Fibroblast of skin of abdomen (primary cell): ENCODE results near the gene SASH1. TPM values are rescaled to one million over a fixed set of nuclear protein-coding genes. Genes with fewer than 3 reads are reported as not detected.

Experiments used
- DNase-seq: peaks from one replicate; pipeline ENCODE4 v3.0.0-alpha.2; 2013
- polyA plus RNA-seq, 2 experiments: library from polyadenylated mRNA; unstranded; fragments of 120-200 nt; gene quantifications; one replicate each; pipeline ENCODE4 v1.2.1, GENCODE V29; 2013; ENCODE audit not compliant: insufficient read length in 2 of 2

Gene SASH1
- polyA plus RNA-seq (2013, experiment 1 of 2; ENCODE audit: insufficient read length) = 30.0 TPM
- 28.4 TPM for polyA plus RNA-seq (2013, experiment 2 of 2; ENCODE audit: insufficient read length)

DNA sequence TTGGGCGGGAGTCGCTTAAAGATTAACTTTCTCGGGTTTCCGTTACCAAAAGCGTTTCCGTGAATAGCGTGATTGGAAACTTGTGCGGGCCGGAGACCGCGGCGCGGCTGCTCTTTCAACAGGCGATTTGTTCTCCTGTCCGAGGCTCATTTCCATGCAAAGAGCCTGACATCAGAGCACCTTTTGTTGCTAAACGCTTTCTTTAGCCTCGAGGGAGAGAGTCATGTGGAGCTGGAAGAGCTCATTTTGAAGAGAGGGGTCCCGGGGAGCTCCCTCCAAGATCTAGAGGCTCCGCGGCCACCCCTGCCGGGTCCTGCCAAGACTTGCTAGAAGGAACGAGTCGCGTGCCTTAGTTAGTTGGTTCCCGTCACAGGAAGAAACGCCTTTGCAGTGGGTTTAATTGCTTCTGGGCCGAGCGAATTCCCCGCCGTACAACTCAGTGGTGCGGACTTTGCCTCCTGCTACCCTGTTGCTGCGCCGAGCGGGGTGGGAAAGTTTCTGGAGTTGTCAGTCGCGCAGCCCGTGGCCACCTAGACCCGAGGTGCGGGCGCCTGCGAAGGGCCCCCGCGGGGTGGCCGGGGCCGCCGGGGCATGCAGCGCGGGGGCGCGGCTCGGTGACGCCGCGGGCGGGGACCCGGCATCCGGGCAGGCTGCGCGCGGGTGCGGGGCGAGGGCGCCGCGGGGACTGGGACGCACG lies at the start of gene SASH1:
Gene SASH1 (plus strand): TSS at position 489 of the 697 bp plus-strand sequence. CDS start 230 bp downstream, outside the sequence.
- peak; percentile 63 for DNase-seq

DNA sequence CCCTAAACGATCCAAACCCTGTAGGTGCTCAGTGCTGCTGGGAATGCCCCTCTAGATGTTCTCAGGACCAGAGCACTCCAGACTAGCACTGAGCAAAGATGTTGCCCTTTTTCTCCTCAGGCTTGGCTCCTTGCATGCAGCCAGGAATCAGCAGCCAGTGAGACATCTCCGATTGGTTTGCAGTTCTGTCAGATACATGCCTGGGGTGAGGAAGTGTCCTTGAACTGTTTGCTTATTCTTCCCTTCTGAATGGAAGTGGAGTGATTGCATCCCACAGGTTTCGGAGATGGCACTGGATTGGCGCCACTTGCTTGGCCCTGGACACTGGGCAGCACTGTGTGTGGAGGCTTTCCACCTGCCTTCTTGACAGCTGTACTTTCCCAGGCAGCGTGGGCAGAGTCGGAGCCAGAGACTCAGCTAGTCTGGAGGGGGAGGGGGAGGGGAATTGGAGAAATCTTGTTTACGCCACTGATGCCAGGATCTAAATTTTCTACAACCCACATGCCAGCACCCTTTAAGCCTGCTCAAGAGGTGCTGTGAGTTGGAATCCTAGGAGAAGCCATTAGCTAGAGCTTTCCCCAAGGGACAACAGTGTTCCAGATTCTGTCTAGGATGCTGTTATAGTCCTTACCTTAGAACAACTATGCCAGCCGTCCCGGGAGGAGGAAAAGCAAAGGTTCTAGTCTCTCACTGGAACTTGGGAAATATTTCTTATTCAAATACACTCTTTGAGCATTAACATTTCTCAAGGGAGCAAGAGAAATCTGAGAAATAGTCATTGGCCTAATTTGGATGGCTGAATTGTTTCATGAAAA lies 49.2 kb upstream of the SASH1 start:
- DNase-seq = no peak

DNA sequence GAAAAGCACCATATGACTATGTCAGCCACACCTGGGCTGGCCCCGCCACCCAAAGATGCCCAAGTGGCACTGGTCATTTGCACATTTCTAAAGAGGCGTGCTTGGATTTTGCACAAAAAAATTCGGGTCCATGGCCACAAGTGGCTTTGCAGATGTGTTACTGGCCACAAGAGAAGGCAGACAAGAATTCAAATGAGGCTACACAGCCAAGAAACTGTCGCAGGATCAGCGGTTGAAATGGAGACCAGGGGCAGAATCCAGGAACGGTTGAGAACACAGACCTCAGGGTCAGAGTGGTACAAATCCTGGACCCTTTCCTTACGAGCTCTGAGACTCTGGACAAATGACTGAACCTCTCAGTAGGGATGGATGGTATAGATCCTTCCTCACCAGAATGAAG lies 48.6 kb upstream of the SASH1 start:
- DNase-seq = no peak

DNA sequence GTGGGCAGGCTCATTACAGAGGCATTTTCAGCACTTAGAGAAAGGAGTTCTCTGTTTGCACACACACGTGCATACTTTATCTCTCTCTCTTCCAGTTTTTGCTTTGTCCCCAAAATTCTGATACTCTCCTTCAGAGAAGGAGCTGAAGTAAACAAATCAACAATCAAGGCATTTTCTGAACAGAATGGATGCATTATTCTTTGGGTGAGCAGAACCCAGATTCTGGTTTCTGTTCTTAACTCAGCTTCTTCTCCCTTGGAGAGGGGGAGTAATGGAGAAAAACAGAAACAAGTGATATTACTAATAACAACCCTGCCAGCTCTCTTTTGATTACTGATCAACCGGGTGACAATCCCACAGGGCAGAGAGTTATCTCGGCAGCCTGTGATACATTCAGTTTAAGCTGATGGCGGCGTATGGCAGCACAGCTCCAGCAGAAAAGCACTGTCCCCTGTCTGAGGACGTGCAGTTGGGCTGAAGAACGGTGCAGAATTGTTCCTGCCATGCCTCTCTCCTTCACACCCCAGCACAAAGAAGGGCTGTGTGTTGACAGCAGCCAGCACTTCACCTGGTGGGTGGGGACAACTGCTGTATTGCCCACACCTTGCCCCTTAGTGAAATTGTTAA lies 47.3 kb upstream of the SASH1 start:
- no peak for DNase-seq

- DNase-seq = no peak
Observed at GRCh38 chr6:148296771-148297170, 45.9 kb upstream of the SASH1 start.

DNA sequence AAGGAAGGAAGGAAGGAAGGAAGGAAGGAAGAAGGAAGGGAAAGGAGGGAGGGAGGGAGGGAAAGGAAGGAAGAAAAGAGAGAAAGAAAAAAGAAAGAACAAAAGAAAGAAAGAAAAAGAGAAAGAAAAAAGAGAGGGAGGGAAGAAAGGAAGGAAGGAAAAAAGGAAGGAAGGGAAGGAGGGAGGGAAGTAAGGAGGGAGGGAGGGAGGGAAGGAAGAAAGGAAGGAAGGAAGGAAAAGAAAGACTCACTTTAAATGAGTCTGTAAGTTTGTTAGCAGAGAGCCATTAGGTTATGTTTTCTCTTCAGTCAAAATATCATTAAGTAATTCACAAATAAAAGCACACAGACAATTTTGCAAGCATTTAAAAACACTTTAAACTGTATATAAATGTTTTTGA lies 44.0 kb upstream of the SASH1 start:
- DNase-seq = no peak

- no peak for DNase-seq
Observed at GRCh38 chr6:148303616-148304015, 39.0 kb upstream of the SASH1 start.

DNA sequence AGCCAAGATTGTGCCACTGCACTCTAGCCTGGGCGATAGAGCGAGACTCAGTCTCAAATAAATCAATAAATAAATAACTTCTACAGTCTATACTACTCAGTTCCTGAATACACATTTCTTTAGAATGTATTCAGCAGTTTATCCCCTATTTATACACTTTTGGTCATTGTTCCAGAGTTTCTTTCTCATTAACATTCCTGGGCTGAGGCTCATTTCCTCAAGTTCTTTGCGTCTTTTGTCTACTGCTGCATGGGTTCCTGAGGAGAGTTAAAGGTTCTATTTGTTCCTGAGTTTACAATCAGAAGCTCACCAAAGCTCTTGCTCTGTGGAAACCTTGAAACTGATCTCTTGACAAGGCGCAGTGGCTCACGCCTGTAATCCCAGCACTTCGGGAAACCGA lies 37.7 kb upstream of the SASH1 start:
- peak; percentile 85 for DNase-seq

- DNase-seq = no peak
Observed at GRCh38 chr6:148306286-148306685, 36.4 kb upstream of the SASH1 start.

GRCh38 chr6:148307405-148307804 lies 35.2 kb upstream of the SASH1 start:
- DNase-seq = no peak

DNA sequence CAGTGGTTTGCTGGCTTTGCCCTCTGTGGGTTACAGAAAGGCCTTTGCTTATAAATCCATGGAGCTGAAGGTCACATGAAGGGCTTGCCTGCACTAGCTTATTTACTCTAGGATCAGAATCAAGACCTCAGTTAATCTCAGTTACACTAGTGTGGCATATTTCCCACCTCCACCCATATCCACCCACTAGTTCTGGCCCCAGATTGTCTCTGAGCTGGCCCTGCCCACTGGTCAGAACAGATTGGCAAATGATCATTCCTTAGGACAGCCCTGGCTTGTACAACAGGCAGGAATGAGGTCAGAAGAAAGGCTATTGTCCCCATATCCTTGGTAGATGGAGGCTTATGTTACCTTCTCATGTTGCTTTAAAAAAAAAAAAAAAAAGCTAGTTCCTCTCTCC lies 33.3 kb upstream of the SASH1 start:
- no peak for DNase-seq

DNA sequence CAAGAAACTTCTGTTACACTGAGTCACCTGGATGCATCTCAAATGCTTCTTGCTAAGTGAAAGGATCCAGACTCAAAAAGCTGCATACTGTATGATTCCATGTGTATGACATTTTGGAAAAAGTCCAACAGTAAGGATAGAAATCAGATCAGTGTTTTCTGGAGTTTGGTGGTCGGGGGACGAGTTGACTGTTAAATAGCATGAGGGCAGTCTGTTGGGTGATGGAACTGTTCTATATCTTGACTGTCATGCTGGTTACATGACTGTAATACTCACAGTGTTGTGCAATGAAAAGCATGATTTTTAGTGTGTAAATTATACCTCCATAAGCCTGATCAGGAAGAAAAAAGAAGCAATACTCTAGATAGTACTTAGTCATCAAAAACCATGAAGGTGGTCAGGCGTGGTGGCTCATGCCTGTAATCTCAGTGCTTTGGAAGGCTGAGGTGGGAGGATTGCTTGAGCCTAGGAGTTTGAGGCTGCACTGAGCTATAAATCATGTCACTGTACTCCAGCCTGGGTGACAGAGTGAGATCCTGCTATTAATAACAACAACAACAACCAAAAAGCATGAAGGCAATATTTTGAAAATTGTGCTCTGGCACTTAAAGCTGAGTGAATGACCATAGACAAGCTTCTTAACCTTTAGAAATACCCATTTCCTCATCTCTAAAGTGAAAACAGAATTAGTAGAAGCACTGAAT lies 30.5 kb upstream of the SASH1 start:
- DNase-seq = peak; percentile 59

- DNase-seq = no peak
Observed at GRCh38 chr6:148313488-148313887, 29.1 kb upstream of the SASH1 start.

- no peak for DNase-seq
Observed at GRCh38 chr6:148316308-148316707, 26.3 kb upstream of the SASH1 start.

DNA sequence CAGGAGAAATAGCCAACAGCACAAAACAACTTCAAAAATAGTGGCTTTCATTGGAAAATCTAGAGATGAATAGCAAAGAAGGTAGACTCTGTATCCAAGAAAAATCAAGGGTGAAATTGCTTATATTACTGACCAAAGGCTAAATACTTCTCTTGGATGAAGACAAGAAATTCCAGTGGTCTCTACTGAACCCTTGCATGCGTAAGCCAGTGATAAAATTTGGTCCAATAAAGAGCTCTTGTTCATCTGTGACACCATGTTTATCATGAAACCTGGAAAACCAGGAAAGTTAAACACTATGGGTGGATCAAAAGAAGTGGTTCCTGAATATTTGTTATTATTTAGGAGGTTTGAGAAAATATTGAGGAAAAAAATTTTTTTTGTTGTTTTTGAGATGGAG lies 25.6 kb upstream of the SASH1 start:
- no peak for DNase-seq

DNA sequence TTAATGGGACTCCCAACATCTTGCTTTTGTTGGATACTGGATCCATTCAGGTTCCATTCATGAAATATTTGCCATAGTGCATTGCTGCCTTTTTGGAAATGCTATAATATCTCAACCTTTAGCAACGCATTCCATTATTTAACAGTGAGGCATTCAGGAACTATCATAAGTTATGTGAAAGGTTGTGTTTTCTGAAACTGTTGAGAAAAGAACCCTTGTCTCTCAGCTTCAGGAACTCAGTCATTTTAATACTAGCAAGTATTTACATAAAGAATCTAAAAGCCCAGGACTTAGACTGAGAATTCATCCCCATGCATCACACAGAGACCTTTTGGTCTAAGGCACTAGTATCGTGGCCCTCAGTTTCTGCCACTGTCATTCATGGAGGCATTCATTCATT lies 24.9 kb upstream of the SASH1 start:
- DNase-seq = peak; percentile 69

GRCh38 chr6:148322704-148323103 lies 19.9 kb upstream of the SASH1 start:
- DNase-seq = no peak

DNA sequence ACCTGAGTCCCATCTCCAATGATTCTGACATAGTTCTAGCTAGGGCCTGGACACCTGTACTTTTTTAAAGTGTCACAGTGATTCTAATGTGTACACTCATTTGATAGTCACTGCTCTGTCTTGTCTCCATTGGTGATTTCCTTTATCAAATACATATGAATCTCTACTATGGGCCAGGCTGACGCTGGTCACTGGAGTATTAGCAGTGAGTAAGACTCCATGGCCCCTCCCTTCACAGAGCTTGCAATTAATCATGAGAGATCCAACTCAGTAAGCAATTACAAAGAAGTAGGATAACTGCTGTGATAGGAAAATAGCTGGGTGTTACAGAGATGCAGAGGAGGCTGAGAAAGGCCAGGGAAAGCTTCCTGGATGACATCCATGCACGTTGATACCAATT lies 19.3 kb upstream of the SASH1 start:
- peak; percentile 63 for DNase-seq

DNA sequence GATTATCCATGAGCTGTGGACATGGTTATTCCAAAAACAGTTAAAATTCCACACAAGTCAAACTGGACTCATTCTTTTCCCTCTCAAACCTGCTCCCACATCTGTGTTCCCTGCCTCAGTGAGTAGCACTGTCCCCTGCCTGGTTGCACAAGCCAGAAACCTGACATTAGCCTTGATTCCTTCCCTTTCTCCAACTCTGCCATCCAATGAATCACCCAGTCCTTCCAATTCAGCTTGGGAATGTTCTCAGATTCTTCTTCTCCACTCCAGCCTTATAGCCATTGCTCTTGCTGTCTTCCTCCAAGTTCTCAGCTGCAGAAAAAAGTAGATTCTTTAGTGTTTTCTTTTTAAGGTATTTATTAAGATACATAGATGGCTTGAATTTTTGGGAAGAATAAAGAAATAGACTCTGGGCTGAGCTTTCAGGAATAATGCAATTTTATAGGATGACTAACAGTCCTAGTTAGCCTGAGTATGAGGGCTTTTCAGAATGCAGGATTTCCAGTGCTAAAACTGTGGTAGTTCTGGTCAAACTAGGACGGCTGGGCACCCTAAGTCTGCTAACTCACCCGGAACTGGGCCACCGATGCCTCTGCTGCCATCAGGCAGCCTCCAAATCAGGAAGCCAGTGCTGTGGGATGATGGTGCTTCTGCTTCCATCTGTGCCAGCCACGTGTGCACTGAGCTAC lies 18.2 kb upstream of the SASH1 start:
- DNase-seq = peak; percentile 52

DNA sequence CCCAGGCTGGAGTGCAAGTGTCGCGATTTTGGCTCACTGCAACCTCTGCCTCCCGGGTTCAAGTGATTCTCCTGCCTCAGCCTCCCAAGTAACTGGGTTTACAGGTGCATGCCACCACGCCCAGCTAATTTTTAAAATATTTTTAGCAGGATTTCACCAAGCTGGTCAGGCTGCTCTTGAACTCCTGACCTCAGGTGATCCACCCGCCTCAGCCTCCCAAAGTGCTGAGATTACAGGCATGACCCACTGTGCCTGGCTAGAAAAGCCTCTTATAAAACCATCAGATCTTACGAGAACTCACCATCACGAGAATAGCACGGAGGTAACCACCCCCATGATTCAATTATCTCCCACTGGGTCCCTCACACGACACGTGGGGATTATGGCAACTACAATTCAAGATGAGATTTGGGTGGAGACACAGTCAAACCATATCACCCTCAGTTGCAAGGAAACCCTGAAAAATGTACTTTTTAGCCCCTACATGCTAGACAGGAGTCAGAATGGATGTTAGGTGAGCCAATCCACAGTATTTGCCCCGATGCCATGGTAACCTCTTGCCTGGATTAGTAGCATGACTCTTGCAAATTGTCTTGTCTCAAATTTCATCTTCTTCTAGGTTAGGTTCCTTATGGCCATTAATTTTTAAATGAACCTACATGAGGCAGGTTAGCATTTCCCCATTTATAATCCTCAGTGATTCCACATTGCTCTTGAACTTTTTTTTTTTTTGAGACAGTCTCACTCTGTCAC lies 17.1 kb upstream of the SASH1 start:
- DNase-seq = no peak

DNA sequence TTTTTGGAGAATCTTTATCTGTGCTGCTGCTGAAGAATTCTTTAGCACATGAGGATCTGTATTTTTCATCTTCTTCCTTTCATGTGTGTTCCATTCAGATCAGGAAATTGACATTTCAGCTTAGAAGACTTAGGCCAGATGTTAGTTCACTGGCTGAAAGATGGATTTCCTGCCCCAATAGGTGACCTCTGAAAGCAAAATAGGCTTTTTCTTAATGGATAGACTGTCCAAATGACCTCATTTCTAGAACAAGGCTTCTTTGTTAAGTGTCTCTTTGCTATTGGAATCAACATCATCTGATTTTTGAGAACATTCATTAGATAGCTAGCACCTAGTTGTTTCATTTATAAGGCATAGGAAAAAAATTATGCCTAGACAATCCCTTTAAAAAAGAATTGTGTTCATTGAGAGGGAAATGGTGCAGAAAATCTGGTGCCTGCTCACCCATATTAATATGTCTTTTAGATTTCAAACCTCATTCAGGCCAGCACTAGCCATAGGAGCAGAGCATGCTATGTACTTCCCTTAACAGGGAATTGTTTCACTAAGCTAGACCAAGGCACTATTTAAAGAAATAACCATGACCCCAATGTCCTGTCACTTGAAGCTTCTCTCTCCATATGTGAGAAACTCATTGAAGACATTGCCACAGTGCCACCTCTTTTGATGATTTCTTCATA lies 13.6 kb upstream of the SASH1 start:
- no peak for DNase-seq
